Esophagus (tissue), 2 donors: Measurements from ENCODE around the gene IFITM1. TPM values are rescaled to one million over a fixed set of nuclear protein-coding genes. Genes with fewer than 3 reads are reported as not detected.
A peak's percentile ranks its signal among the peaks of the same experiment; 100 is the strongest.

ENCODE experiments used
- H3K27ac ChIP-seq, 2 donors: one replicate each; pipeline ENCODE4 v1.5.1; 2013; ENCODE audit warnings: low read depth in 2 of 2, mild to moderate bottlenecking in 2 of 2, inconsistent platforms in 1 of 2, low read length in 1 of 2, moderate library complexity in 1 of 2
- H3K27me3 ChIP-seq, 2 donors: one replicate each; pipeline ENCODE4 v1.6.1; 2013; ENCODE audit warnings: low read length in 2 of 2, control low read depth in 1 of 2, mild to moderate bottlenecking in 1 of 2; ENCODE audit not compliant: insufficient read depth in 2 of 2, control insufficient read depth in 1 of 2
- H3K36me3 ChIP-seq, 2 donors: one replicate each; pipeline ENCODE4 v1.6.1; 2013; ENCODE audit warnings: low read length in 1 of 2; ENCODE audit not compliant: control insufficient read depth in 2 of 2, insufficient read depth in 2 of 2
- H3K4me1 ChIP-seq, 2 donors: one replicate each; pipeline ENCODE4 v1.6.1; 2013; ENCODE audit warnings: low read length in 1 of 2; ENCODE audit not compliant: control insufficient read depth in 2 of 2, insufficient read depth in 2 of 2
- H3K4me3 ChIP-seq, 2 donors: one replicate each; pipeline ENCODE4 v1.5.1; 2013; ENCODE audit warnings: low read length in 2 of 2, mild to moderate bottlenecking in 2 of 2, low read depth in 1 of 2, moderate library complexity in 1 of 2
- H3K9me3 ChIP-seq, 2 donors: one replicate each; pipeline ENCODE4 v1.6.1; 2013; ENCODE audit warnings: mild to moderate bottlenecking in 2 of 2, low read depth in 1 of 2, low read length in 1 of 2, moderate library complexity in 1 of 2; ENCODE audit not compliant: control insufficient read depth in 2 of 2, insufficient read depth in 1 of 2
- WGBS, 2 donors: extraction: QIAGEN DNeasy Blood & Tissue Kit; methylation state at CpG; one replicate each; pipeline ENCODE4 v1.1.7; 2013; 5-methylcytosine and 5-hydroxymethylcytosine counted together
- polyA plus RNA-seq, 2 donors: library from polyadenylated mRNA; stranded (reverse); fragments of 200-250 nt; gene quantifications; one replicate each; pipeline ENCODE4 v1.2.3, GENCODE V29; 2013
- donor health status: healthy with polysubstance abuse.
- donor health status: Bipolar disorder and iron deficiency.

Gene IFITM1
- polyA plus RNA-seq, 2 donors: 48.2 to 112 TPM

DNA sequence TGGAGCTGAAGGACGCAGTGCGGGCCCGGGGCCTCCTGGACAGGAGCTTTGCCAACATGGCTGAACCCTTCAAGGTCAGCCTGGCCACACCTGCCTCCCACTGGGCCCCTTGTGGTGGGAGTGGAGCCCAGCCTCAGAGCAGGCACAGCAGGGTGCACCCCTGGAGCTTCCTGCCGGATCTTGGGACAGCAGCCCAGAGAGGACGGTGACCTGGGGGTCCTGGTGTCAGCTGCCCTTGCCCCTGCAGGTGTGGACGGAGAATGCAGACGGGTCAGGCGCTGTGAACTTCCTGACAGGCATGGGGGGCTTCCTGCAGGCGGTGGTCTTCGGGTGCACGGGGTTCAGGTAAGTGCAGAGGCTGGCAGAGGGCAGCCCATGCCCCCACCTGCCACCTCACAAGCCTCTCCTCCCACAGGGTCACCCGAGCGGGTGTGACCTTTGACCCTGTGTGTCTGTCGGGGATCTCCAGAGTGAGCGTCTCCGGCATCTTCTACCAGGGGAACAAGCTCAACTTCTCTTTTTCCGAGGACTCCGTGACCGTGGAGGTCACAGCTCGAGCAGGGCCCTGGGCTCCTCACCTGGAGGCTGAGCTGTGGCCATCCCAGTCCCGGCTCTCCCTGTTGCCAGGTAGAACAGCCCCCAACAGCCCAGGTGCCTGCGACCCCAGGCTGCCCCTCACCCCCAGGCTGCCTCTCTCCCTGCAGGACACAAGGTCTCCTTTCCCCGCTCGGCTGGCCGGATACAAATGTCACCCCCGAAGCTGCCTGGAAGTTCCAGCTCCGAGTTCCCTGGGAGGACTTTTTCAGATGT lies 19.8 kb upstream of the IFITM1 start:
- Histone ChIP-seq H3K27ac (no peak overlapping the region), H3K4me3 (no peak overlapping the region), H3K36me3 (peaks cover 0 to 15% of the 10 kb centered on the region in 2 donors), H3K27me3 (no peaks in the 10 kb centered on the region), H3K9me3 (no peaks in the 10 kb centered on the region), H3K4me1 (peaks cover 2 to 11% of the 10 kb centered on the region in 2 donors)
- 88 to 90% methylated on average over 25 to 27 of the region's 27 CpGs for WGBS, 2 donors

- Histone ChIP-seq H3K36me3 (peaks cover 0 to 15% of the 10 kb centered on the region in 2 donors), H3K4me1 (peaks cover 2 to 8% of the 10 kb centered on the region in 2 donors), H3K4me3 (no peak overlapping the region), H3K27me3 (no peaks in the 10 kb centered on the region), H3K9me3 (no peaks in the 10 kb centered on the region), H3K27ac (no peak overlapping the region)
- WGBS, 2 donors: 90 to 92% methylated on average over 16 of the region's 16 CpGs
These were observed 19.1 kb upstream of the IFITM1 start for GRCh38 chr11:294780-295179.

- Histone ChIP-seq H3K9me3 (no peaks in the 10 kb centered on the region), H3K4me1 (peaks cover 2 to 5% of the 10 kb centered on the region in 2 donors), H3K4me3 (no peak overlapping the region), H3K27me3 (no peaks in the 10 kb centered on the region), H3K36me3 (peaks cover 0 to 15% of the 10 kb centered on the region in 2 donors), H3K27ac (no peak overlapping the region)
- WGBS, 2 donors: 81% methylated on average over 26 of the region's 26 CpGs
These were observed 18.3 kb upstream of the IFITM1 start for GRCh38 chr11:295351-296170.

DNA sequence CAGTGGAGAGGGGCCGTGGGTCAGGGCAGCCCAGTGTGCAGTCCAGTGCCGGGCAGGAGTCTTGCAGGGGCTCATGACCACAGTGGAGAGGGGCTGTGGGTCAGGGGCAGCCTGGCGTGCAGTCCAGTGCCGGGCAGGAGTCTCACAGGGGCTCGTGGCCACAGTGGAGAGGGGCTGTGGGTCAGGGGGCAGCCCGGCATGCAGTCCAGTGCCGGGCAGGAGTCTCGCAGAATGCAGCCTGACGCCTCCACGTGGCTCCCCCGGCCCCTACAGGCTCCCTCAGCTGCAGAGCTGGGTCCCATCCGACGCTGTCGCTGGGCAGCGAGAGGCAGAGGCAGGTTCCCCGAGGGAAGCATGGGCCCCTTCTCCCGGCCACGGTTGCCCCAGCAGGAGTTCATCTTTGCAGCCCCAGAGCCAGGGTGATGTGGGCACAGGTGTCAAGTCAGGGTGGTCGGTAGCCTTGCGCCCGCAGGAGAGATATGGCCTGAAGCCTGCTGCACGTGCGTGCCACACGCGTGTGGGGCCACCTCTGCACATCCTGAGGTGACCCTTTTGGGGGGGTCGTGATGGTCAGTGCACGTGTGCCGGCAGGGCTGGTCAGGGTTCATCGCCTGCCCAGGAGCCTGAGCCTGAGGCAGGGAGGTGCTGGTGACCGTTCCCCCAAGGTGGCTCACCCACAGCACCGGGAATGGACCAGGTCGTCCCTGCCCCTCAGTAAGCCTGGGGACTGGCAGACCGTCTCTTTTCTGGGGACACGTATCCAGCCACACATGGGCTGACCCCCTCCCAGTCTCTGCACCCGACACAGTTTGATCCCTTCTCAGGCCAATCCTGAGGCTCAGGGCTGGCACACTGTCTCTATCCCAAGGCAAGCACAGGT lies 17.4 kb upstream of the IFITM1 start:
- Histone ChIP-seq H3K4me1 (peaks cover 2 to 5% of the 10 kb centered on the region in 2 donors), H3K36me3 (peaks cover 0 to 15% of the 10 kb centered on the region in 2 donors), H3K4me3 (no peak overlapping the region), H3K27ac (no peak overlapping the region), H3K9me3 (no peaks in the 10 kb centered on the region), H3K27me3 (no peaks in the 10 kb centered on the region)
- 75% methylated on average over 35 of the region's 35 CpGs for WGBS, 2 donors

DNA sequence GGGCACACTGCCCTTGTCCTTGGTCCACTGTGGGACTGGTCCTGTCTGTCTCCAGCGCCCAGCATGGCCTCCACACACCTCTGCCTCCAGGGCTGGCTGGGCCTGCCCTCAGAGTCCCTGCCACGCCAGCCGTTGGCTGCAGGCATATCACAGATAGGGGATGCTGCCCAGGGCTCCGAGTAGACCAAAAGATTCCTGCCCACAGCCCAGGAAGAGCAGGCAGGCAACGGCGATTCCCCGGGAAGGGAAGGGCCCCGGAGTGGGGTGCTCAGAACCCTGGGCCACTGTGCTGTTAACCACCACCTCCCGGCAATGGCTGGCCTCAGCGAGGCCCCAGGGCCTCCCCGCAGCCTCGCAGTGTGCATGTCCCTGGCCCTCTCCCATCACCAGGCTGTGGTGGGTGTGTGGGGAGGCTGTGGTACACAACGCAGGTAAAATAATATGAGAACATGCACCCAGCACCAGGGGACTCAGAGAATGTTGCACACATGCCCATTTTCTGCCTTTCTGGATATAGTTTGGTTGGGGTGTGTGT lies 16.7 kb upstream of the IFITM1 start:
- Histone ChIP-seq H3K27me3 (no peaks in the 10 kb centered on the region), H3K27ac (no peak overlapping the region), H3K9me3 (no peaks in the 10 kb centered on the region), H3K4me1 (peaks cover 2 to 5% of the 10 kb centered on the region in 2 donors), H3K4me3 (no peak overlapping the region), H3K36me3 (peaks cover 0 to 12% of the 10 kb centered on the region in 2 donors)
- WGBS, 2 donors: 56% methylated on average over 13 of the region's 13 CpGs

DNA sequence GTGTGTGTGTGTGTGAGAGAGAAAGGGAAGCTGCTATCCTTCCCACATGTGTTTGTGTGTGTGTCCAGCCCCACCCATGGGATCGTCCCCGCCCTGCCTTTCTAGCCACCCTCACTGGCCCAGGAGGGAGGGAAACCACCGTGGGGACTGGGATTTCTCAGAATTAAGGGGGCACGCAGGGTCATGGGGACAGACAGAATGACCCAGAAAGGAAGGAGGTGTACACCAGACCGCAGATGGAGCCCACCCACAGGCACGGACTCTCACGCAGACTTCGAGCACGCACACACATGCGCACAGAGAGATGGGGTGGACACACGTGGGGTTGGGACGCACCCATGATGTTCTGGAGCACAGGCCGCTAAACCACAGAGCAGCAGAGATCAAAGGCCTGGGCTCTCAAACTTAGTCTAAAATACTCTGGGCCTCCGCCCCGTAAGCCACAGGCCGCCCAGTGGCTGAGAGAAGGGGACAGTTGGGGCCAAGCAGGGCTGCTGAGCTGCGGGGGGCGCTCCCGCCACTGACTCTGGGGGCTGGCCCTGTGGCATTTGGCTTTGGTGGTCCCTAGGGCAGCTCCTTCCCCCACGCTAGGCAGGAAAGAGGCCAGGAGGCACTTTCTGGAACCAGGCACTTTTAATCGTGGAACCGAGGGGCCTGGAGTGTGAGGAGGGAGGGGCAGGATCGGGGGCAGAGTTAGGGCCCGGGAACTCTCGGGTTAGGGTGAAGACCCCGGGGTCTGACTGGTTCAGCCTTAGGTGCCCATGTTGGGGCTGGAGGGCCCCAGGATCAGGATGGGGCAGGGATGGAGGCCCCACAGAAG lies 16.0 kb upstream of the IFITM1 start:
- H3K4me3 ChIP-seq: no peak overlapping the region
- peaks cover 2 to 5% of the 10 kb centered on the region in 2 donors for H3K4me1 ChIP-seq
- 41 to 43% methylated on average over 26 of the region's 26 CpGs for WGBS, 2 donors
- peak overlapping the region in 1 of 2 donors; percentile 2 for H3K27ac ChIP-seq
- H3K36me3 ChIP-seq: peaks cover 0 to 5% of the 10 kb centered on the region in 2 donors
- H3K27me3 ChIP-seq: no peaks in the 10 kb centered on the region
- no peaks in the 10 kb centered on the region for H3K9me3 ChIP-seq

GRCh38 chr11:298406-299065 lies 15.3 kb upstream of the IFITM1 start:
- peaks cover 0 to 5% of the 10 kb centered on the region in 2 donors for H3K36me3 ChIP-seq
- H3K27me3 ChIP-seq: no peaks in the 10 kb centered on the region
- WGBS, 2 donors: 57 to 59% methylated on average over 15 of the region's 15 CpGs
- H3K27ac ChIP-seq: no peak overlapping the region
- H3K4me1 ChIP-seq: peaks cover 2 to 5% of the 10 kb centered on the region in 2 donors
- no peaks in the 10 kb centered on the region for H3K9me3 ChIP-seq
- H3K4me3 ChIP-seq: no peak overlapping the region

DNA sequence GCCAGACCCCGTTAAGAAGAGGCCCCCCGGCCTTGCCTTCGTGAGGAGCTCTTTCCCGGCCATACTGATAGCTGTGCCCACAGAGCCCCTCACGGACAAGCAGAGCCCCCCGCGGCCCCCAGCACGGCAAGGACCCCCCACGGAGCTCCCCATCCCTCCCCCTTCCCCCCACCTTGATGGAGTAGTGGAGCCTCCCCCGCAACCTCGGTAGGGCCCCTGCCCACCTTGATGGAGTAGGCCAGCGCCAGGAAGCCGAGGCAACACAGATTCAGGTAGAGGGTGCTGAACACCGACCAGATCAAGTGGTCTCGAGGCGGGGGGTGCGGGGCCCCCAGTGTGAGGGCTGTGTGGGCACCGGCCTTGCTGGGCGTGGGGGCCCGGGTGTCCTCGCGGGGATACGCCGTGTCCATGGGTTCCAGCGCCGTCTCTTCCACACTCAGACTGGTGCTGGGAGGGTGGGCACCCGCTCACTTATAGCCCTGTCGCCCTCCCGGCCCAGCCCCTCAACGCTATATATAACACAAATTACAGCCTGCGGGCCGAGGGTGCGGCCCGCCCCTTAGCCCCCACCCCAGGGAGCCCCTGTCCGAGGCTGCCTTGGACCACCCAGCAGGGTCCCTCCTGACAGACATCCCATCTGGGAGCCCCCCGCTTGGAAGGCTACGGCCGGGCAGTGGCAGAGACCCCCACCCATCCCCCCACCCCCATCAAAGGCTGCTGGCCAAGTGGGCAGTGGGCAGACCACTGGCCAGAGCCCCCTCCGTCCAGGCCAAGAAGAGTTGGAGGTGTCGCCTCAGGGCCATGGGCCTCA lies 14.6 kb upstream of the IFITM1 start, which contains the start of gene IFITM5:
Gene IFITM5 (minus strand): TSS at position 446 of the 811 bp plus-strand sequence. CDS start 36 bp downstream, at position 410.
- Histone ChIP-seq H3K36me3 (no peaks in the 10 kb centered on the region), H3K4me1 (peaks cover 2 to 5% of the 10 kb centered on the region in 2 donors), H3K9me3 (no peaks in the 10 kb centered on the region), H3K27ac (no peak within 1 kb of the TSS), H3K27me3 (no peaks in the 10 kb centered on the region), H3K4me3 (no peak within 1 kb of the TSS)
- WGBS, 2 donors: 58 to 61% methylated on average over 34 to 40 of the region's 40 CpGs
